Measurements from ENCODE around the gene CSKMT. TPM values are rescaled to one million over a fixed set of nuclear protein-coding genes. Genes with fewer than 3 reads are reported as not detected.
A peak's percentile ranks its signal among the peaks of the same experiment; 100 is the strongest.
"Not testable (repeated sequence)": the region's sequence is repeated elsewhere in the genome, so short reads cannot be mapped to it uniquely, and the experiment has no call there.

Gene CSKMT
- total and polyA plus RNA-seq, 11 donors: 0.38 to 8.7 (median 4.4) TPM

GRCh38 chr11:62673196-62673525, 8.0 kb downstream of the CSKMT start:
- Histone ChIP-seq H3K36me3 (peaks cover 0 to 53% (median 49%) of the 10 kb centered on the region in 9 donors), H3K27ac (peak overlapping the region in 2 of 12 donors; percentile 85 to 91), H3K9me3 (no peaks in the 10 kb centered on the region), H3K27me3 (no peaks in the 10 kb centered on the region), H3K4me1 (peaks cover 5 to 54% (median 32%) of the 10 kb centered on the region in 12 donors), H3K4me3 (peak overlapping the region in 2 of 12 donors; percentile 76 to 85)
- no peak for DNase-seq
- intact Hi-C loops (cut with DNase I): loop anchor here in 1 of 10 donors (5.0 kb wide), 1 partner anchor 34 kb away; the partner anchor contains the start of genes BSCL2 and GNG3
- ATAC-seq: no peak
- TF ChIP-seq POLR2A (IDR thresholded peaks at IDR 0.05) (no peak), CTCF (IDR thresholded peaks at IDR 0.05) (no peak)
- 87 to 93% (median 90%) methylated on average over 2 of the region's 2 CpGs for WGBS, 4 donors

- intact Hi-C loops (cut with DNase I): loop anchor here in 1 of 10 donors (5.0 kb wide), 1 partner anchor 73 kb away; the partner anchor contains the start of gene MTA2
- not testable (repeated sequence) for H3K4me3 ChIP-seq, ATAC-seq, H3K9me3 ChIP-seq, H3K27me3 ChIP-seq, H3K27ac ChIP-seq
- Histone ChIP-seq H3K36me3 (peaks cover 0 to 53% (median 49%) of the 10 kb centered on the region in 9 donors), H3K4me1 (peaks cover 7 to 58% (median 32%) of the 10 kb centered on the region in 12 donors)
- WGBS, 4 donors: 89 to 98% (median 93%) methylated on average over 10 of the region's 10 CpGs
- DNase-seq: peak in 1 of 5 donors; percentile 25
Measured at GRCh38 chr11:62675415-62675814, 10.3 kb downstream of the CSKMT start.

GRCh38 chr11:62676698-62677097, 11.6 kb downstream of the CSKMT start:
- Histone ChIP-seq H3K4me1 (peaks cover 6 to 61% (median 28%) of the 10 kb centered on the region in 12 donors), H3K36me3 (peaks cover 0 to 53% (median 49%) of the 10 kb centered on the region in 9 donors), H3K27ac (no peak overlapping the region), H3K27me3 (no peaks in the 10 kb centered on the region), H3K4me3 (no peak overlapping the region), H3K9me3 (no peaks in the 10 kb centered on the region)
- DNase-seq: no peak
- no peak for ATAC-seq
- TF ChIP-seq CTCF (IDR thresholded peaks at IDR 0.05) (no peak), POLR2A (IDR thresholded peaks at IDR 0.05) (no peak)
- 31 to 61% (median 48%) methylated on average over 6 of the region's 6 CpGs for WGBS, 4 donors
- intact Hi-C loops (cut with DNase I): loop anchor here in 1 of 10 donors (5.0 kb wide), 1 partner anchor 74 kb away; the partner anchor contains the start of gene MTA2

- Histone ChIP-seq H3K27ac (no peak overlapping the region), H3K9me3 (no peaks in the 10 kb centered on the region), H3K27me3 (no peaks in the 10 kb centered on the region), H3K4me1 (peaks cover 6 to 60% (median 28%) of the 10 kb centered on the region in 12 donors), H3K4me3 (peak overlapping the region in 1 of 12 donors; percentile 96), H3K36me3 (peaks cover 0 to 53% (median 49%) of the 10 kb centered on the region in 9 donors)
- no peak for DNase-seq
- no peak for ATAC-seq
- TF ChIP-seq CTCF (IDR thresholded peaks at IDR 0.05) (no peak), POLR2A (IDR thresholded peaks at IDR 0.05) (no peak)
- intact Hi-C loops (cut with DNase I): loop anchor here in 1 of 10 donors (5.0 kb wide), 1 partner anchor 75 kb away; the partner anchor contains the start of gene MTA2
- 59 to 68% (median 64%) methylated on average over 6 of the region's 6 CpGs for WGBS, 4 donors
Measured at GRCh38 chr11:62677156-62677555, 12.0 kb downstream of the CSKMT start.
